H9 (cell line): ENCODE results near the gene DAAM1. TPM values are rescaled to one million over a fixed set of nuclear protein-coding genes. Genes with fewer than 3 reads are reported as not detected.

Source experiments
- DNase-seq: peaks from one replicate; pipeline ENCODE4 v3.0.0-alpha.2; 2017
- H2AFZ ChIP-seq: one replicate; pipeline ENCODE4 v1.6.1; 2013; ENCODE audit warnings: mild to moderate bottlenecking, low read length, control low read depth, moderate library complexity
- H2AK5ac ChIP-seq: 2 replicates; pipeline ENCODE4 v1.6.1; 2013; ENCODE audit warnings: low read length, control low read depth, mixed read lengths; ENCODE audit not compliant: insufficient read length
- H2BK120ac ChIP-seq: one replicate; pipeline ENCODE4 v1.6.1; 2013; ENCODE audit warnings: low read depth, mild to moderate bottlenecking, low read length, control low read depth, inconsistent platforms; ENCODE audit not compliant: poor library complexity, severe bottlenecking
- H2BK12ac ChIP-seq: 2 replicates; pipeline ENCODE4 v1.6.1; 2013; ENCODE audit warnings: low read length, control low read depth, mixed read lengths, low read depth; ENCODE audit not compliant: insufficient read length
- H2BK15ac ChIP-seq: 2 replicates; pipeline ENCODE4 v1.6.1; 2013; ENCODE audit warnings: low read depth, low read length, control low read depth
- H2BK20ac ChIP-seq: one replicate; pipeline ENCODE4 v1.6.1; 2013; ENCODE audit warnings: low read depth, mild to moderate bottlenecking, low read length, control low read depth, inconsistent platforms; ENCODE audit not compliant: poor library complexity, severe bottlenecking
- H2BK5ac ChIP-seq: 2 replicates; pipeline ENCODE4 v1.6.1; 2013; ENCODE audit warnings: low read length, control low read depth, mixed read lengths; ENCODE audit not compliant: insufficient read length
- H3K14ac ChIP-seq: 2 replicates; pipeline ENCODE4 v1.6.1; 2013; ENCODE audit warnings: low read length, control low read depth; ENCODE audit not compliant: insufficient read depth
- H3K18ac ChIP-seq: 2 replicates; pipeline ENCODE4 v1.6.1; 2013; ENCODE audit warnings: low read depth, mild to moderate bottlenecking, mixed read lengths, low read length, control low read depth; ENCODE audit not compliant: insufficient read length
- H3K23ac ChIP-seq: 2 replicates; pipeline ENCODE4 v1.6.1; 2013; ENCODE audit warnings: low read length, control low read depth, mixed read lengths, low read depth; ENCODE audit not compliant: insufficient read length
- H3K23me2 ChIP-seq: 2 replicates; pipeline ENCODE4 v1.6.1; 2013; ENCODE audit warnings: low read depth, mild to moderate bottlenecking, mixed read lengths, low read length, control low read depth; ENCODE audit not compliant: insufficient read length, poor library complexity, severe bottlenecking
- H3K27ac ChIP-seq: 2 replicates; pipeline ENCODE4 v1.5.1; 2013; ENCODE audit warnings: low read length, control low read depth, mixed read lengths, low read depth; ENCODE audit not compliant: insufficient read length
- H3K27me3 ChIP-seq: 2 replicates; pipeline ENCODE4 v1.6.1; 2013; ENCODE audit warnings: low read length, control low read depth, inconsistent platforms; ENCODE audit not compliant: insufficient read depth
- H3K4ac ChIP-seq: 2 replicates; pipeline ENCODE4 v1.6.1; 2013; ENCODE audit warnings: low read depth, mild to moderate bottlenecking, control low read depth, inconsistent platforms, low read length, moderate library complexity
- H3K4me1 ChIP-seq: 2 replicates; pipeline ENCODE4 v1.6.1; 2013; ENCODE audit warnings: low read length, control low read depth, inconsistent platforms; ENCODE audit not compliant: insufficient read depth
- H3K4me2 ChIP-seq: 2 replicates; pipeline ENCODE4 v1.6.1; 2013; ENCODE audit warnings: low read length, control low read depth, mixed read lengths; ENCODE audit not compliant: insufficient read length, insufficient read depth
- H3K56ac ChIP-seq: 2 replicates; pipeline ENCODE4 v1.6.1; 2013; ENCODE audit warnings: low read depth, mild to moderate bottlenecking, mixed read lengths, low read length, control low read depth; ENCODE audit not compliant: insufficient read length
- H3K79me1 ChIP-seq: 2 replicates; pipeline ENCODE4 v1.6.1; 2013; ENCODE audit warnings: low read depth, mild to moderate bottlenecking, moderate library complexity, low read length, control low read depth, inconsistent platforms; ENCODE audit not compliant: insufficient read depth, poor library complexity, severe bottlenecking
- H3K79me2 ChIP-seq: 2 replicates; pipeline ENCODE4 v1.6.1; 2013; ENCODE audit warnings: low read length, control low read depth, inconsistent platforms; ENCODE audit not compliant: insufficient read depth
- H3K9ac ChIP-seq: 2 replicates; pipeline ENCODE4 v1.6.1; 2013; ENCODE audit warnings: low read length, control low read depth, mixed read lengths; ENCODE audit not compliant: insufficient read length; ENCODE audit errors: extremely low read depth
- H3K9me3 ChIP-seq: one replicate; pipeline ENCODE4 v1.6.1; 2013; ENCODE audit warnings: low read depth, low read length, inconsistent platforms; ENCODE audit not compliant: control insufficient read depth
- H3T11ph ChIP-seq: one replicate; pipeline ENCODE4 v1.6.1; 2013; ENCODE audit warnings: mild to moderate bottlenecking, low read length, control low read depth, inconsistent platforms
- H4K20me1 ChIP-seq: one replicate; pipeline ENCODE4 v1.6.1; 2013; ENCODE audit not compliant: control insufficient read depth, insufficient read length, insufficient read depth
- H4K5ac ChIP-seq: 2 replicates; pipeline ENCODE4 v1.6.1; 2013; ENCODE audit warnings: low read depth, mild to moderate bottlenecking, mixed read lengths, low read length, control low read depth; ENCODE audit not compliant: insufficient read length
- H4K8ac ChIP-seq: replicated peaks from 2 replicates; pipeline ENCODE4 v1.6.1; 2013; ENCODE audit warnings: low read length, control low read depth, mixed read lengths, low read depth; ENCODE audit not compliant: insufficient read length
- H4K91ac ChIP-seq: 2 replicates; pipeline ENCODE4 v1.6.1; 2013; ENCODE audit warnings: low read depth, mild to moderate bottlenecking, moderate library complexity, mixed read lengths, low read length, control low read depth; ENCODE audit not compliant: insufficient read length
- H3K27ac Mint-ChIP-seq, 3 experiments: 2 replicates in 2 of 3; 3 replicates in 1 of 3; pipeline ENCODE4 v1.8.0; 2020 to 2021; ENCODE audit warnings: mixed read lengths in 3 of 3, mild to moderate bottlenecking in 1 of 3, moderate library complexity in 1 of 3
- H3K27me3 Mint-ChIP-seq: 2 replicates; pipeline ENCODE4 v1.8.0; 2021; ENCODE audit warnings: low read depth, mild to moderate bottlenecking, moderate library complexity, mixed read lengths
- H3K36me3 Mint-ChIP-seq, 3 experiments: 2 replicates in 2 of 3; 3 replicates in 1 of 3; pipeline ENCODE4 v1.8.0; 2020 to 2021; ENCODE audit warnings: low read depth in 3 of 3, mixed read lengths in 3 of 3; ENCODE audit not compliant: insufficient read depth in 1 of 3
- H3K4me1 Mint-ChIP-seq, 2 experiments: 2 replicates each; pipeline ENCODE4 v1.8.0; 2020; ENCODE audit warnings: mixed read lengths in 2 of 2
- H3K4me3 Mint-ChIP-seq, 2 experiments: 2 replicates in 1 of 2; 3 replicates in 1 of 2; pipeline ENCODE4 v1.8.0; 2020 to 2021; ENCODE audit warnings: mild to moderate bottlenecking in 2 of 2, mixed read lengths in 2 of 2, moderate library complexity in 1 of 2
- H3K9me3 Mint-ChIP-seq, 2 experiments: 2 replicates in 1 of 2; 3 replicates in 1 of 2; pipeline ENCODE4 v1.8.0; 2020; ENCODE audit warnings: mild to moderate bottlenecking in 2 of 2, mixed read lengths in 2 of 2, moderate library complexity in 1 of 2
- WGBS: extraction: QIAGEN DNeasy Blood & Tissue Kit; methylation state at CpG from one replicate; pipeline ENCODE4 v1.1.7; 2013; ENCODE audit warnings: missing lambda C conversion rate, low lambda C conversion rate, mixed read lengths; ENCODE audit not compliant: insufficient read length; ENCODE audit errors: extremely low coverage; 5-methylcytosine and 5-hydroxymethylcytosine counted together
- total RNA-seq: library from RNA; stranded (reverse); gene quantifications from 2 replicates; pipeline ENCODE4 v1.2.1, GENCODE V29; 2021
- TF ChIP-seq, protein P1 (sequence below): fragments of 200-600 bp; sonication (generic); conservative IDR thresholded peaks from 3 replicates; pipeline ENCODE4 v1.8.0; 2021; ENCODE audit warnings: antibody characterized with exemption, mild to moderate bottlenecking

The DAAM1 gene
- total RNA-seq, 1 experiment from 2014 or later: 19.5 TPM

GRCh38 chr14:59225281-59225680 lies 36.8 kb downstream of the DAAM1 start:
- Histone ChIP-seq H3T11ph (no peak overlapping the region), H3K79me2 (peaks cover 3% of the 10 kb centered on the region; the same call in 1 of the 2 replicates), H2BK12ac (no peak overlapping the region), H3K14ac (no peak overlapping the region), H3K56ac (no peak overlapping the region), H2BK20ac (no peak overlapping the region), H4K8ac (no peak overlapping the region), H2AFZ (no peak overlapping the region), H2AK5ac (no peak overlapping the region), H2BK120ac (no peak overlapping the region), H4K91ac (no peak overlapping the region), H3K79me1 (peaks cover 8% of the 10 kb centered on the region), H3K27ac (no peak overlapping the region), H3K23me2 (no peaks in the 10 kb centered on the region), H2BK5ac (no peak overlapping the region), H4K5ac (no peak overlapping the region), H3K23ac (no peak overlapping the region), H3K4me1 (peaks cover 10% of the 10 kb centered on the region; the same call in 1 of the 2 replicates), H4K20me1 (no peaks in the 10 kb centered on the region), H3K4ac (no peak overlapping the region), H3K9ac (no peak overlapping the region), H2BK15ac (no peak overlapping the region), H3K9me3 (no peaks in the 10 kb centered on the region), H3K4me2 (no peak overlapping the region), H3K27me3 (no peaks in the 10 kb centered on the region), H3K18ac (no peak overlapping the region)
- Mint-ChIP-seq H3K27me3 (no peaks in the 10 kb centered on the region), H3K4me3 (no peak overlapping the region), H3K36me3 (peaks cover 0 to 3% (median 0%) of the 10 kb centered on the region in 3 experiments; a peak in 1 of 7 replicates), H3K4me1 (peaks cover 14 to 16% of the 10 kb centered on the region in 2 experiments), H3K27ac (no peak overlapping the region), H3K9me3 (no peaks in the 10 kb centered on the region)
- TF ChIP-seq, protein P1, sequence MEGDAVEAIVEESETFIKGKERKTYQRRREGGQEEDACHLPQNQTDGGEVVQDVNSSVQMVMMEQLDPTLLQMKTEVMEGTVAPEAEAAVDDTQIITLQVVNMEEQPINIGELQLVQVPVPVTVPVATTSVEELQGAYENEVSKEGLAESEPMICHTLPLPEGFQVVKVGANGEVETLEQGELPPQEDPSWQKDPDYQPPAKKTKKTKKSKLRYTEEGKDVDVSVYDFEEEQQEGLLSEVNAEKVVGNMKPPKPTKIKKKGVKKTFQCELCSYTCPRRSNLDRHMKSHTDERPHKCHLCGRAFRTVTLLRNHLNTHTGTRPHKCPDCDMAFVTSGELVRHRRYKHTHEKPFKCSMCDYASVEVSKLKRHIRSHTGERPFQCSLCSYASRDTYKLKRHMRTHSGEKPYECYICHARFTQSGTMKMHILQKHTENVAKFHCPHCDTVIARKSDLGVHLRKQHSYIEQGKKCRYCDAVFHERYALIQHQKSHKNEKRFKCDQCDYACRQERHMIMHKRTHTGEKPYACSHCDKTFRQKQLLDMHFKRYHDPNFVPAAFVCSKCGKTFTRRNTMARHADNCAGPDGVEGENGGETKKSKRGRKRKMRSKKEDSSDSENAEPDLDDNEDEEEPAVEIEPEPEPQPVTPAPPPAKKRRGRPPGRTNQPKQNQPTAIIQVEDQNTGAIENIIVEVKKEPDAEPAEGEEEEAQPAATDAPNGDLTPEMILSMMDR: no peak
- DNase-seq: no peak
- WGBS: no CpG with 5 or more reads among the region's 2 CpGs
